C1 segment of cervical spinal cord (tissue), 14 donors: ENCODE measurements around the gene GPR146.
"Not testable (repeated sequence)": the region's sequence is repeated elsewhere in the genome, so short reads cannot be mapped to it uniquely, and the experiment has no call there.

Experiments
- DNase-seq, 14 donors: peaks; one replicate each; lab custom pipeline; 2025; lab: John Stamatoyannopoulos, UW

GPR146 gene

DNA sequence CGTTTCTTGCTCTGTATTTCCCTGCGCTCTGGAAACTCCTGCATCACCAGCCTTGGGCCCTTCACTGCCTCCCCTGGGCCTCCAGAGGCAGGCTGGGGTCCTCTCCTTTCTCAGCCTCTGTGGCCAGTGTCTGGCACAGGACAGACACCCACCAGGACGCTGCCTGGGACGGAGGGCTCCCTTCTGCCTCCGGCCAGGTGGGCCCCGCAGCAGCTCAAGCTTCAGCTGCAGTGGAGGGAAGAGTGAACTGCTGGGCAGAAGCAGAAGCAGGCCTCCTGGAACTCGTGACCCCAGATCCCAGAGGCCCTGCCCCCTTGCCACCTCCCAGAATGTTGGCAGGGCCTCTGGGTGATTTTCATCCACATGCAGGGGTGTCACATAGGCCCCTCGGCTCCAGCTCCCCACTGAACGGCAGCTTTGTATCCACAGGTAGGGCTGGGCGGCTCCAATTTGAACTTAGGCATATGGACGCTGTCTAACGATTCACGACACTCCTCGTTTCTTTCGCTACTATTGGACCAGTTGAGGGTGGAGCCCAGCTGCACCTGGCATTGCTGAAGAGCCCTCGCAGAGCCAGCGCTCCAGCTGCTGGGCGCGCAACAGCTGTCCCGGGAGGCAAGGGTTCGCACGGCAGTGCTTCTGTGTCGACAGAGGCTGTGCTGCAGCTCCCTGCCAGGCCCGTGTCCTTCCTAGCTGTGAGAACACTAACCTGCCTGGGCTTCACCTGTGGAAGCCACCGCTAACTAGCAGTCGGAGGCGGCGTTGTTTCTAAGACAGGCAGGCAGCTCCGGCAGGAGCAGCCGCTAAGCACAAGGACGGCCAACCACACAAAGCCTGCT lies 18.4 kb upstream of the GPR146 start:
- DNase-seq, result peak in 1 of 14 donors; percentile 24

DNA sequence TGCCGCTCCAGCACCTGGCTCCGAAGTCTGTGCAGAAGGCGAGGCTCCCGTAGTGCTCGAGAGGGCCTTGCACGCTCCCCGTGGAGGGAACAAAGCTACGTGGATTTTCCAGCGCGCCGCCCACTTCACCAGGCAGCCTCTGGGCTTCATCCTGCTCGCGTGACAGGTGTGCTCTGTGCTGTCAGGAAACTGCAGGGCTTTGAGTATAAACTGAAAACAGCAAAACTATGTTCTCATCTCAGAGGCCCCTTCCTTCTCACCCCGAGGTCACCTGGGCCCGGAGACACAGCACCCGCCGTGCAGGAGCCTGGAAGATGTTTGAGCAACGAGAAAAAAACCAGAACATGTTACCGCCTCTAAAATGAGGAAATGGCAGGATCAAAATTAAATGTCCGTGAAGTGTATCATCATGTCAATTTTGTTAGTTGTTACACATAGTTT lies 17.6 kb upstream of the GPR146 start:
- no peak for DNase-seq

DNA sequence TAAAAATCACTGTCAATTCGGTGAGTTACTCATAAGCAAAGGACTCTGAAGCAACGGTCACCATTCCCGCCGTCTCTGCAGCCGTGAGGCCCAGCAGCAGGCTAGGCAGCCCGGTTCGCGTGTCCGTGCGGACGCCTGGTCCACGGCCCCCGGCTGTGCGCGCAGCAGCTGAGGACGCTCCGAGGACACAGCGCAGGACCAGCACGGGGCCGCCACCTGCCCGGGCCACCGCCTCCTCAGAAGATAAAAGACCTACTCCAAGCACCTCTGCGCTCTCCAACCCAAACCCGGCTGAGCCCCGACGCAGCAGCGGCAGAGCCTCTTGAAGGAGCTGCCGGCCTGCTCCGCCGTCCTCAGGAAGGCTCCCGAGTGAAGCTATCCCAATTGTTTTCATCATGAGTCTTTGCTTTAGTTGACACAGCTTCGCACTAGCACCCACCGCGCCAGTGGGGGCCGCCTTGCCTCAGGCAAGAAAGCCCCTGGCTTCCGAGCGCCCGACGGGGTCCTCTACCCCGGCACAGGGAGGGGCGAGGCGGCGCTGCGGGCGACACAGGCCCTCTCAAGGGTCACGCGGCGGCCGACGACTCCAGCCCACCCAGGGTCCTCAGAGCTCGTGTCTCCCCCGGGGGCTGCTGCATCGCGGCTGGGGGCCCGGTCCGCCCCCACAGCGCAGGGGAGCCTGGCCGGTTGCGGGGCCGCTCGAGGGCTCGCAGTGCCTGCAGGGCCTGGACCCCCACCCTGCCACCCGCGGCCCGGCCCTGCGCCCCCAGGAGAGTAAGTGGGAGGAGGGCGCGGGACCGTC lies 16.9 kb upstream of the GPR146 start:
- DNase-seq, result peak in 8 of 14 donors; percentile 27 to 57 (median 47)

DNA sequence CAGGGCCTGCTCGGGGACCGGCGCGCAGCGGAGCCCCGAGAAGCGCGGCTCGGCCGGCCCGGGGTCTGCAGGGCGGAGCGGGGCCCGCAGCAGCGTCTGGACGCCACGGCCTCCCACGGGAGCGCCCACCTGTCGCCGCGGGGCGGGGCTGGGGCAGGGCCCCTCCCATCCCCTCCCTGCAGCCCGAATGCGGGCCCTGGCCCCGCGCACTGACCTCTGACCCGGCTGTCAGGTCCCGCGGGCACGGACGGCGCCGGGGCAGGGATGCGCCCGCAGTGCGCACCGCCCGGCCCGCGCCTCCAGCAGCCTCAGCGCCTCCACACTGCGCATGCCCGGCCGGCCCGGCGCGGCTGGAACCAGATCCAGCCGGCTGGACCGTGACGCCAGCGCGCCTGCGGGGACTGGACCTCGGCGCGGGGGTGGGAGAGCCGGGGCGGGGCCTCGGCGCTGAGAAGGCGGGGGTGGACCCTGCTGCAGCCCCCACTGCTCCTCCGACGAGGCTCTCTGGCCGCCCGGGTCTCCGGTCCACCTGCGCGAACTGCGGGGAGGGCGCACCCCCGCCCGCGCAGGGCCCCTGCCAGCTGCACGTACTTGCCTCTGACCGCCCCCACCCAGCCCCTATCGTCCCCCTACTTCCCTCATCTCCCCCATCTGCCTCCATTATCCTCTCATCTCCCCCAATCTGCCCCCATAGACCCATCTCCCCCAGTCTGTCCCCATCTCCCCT lies 16.1 kb upstream of the GPR146 start:
- peak in 13 of 14 donors; percentile 62 to 93 (median 82) for DNase-seq

DNA sequence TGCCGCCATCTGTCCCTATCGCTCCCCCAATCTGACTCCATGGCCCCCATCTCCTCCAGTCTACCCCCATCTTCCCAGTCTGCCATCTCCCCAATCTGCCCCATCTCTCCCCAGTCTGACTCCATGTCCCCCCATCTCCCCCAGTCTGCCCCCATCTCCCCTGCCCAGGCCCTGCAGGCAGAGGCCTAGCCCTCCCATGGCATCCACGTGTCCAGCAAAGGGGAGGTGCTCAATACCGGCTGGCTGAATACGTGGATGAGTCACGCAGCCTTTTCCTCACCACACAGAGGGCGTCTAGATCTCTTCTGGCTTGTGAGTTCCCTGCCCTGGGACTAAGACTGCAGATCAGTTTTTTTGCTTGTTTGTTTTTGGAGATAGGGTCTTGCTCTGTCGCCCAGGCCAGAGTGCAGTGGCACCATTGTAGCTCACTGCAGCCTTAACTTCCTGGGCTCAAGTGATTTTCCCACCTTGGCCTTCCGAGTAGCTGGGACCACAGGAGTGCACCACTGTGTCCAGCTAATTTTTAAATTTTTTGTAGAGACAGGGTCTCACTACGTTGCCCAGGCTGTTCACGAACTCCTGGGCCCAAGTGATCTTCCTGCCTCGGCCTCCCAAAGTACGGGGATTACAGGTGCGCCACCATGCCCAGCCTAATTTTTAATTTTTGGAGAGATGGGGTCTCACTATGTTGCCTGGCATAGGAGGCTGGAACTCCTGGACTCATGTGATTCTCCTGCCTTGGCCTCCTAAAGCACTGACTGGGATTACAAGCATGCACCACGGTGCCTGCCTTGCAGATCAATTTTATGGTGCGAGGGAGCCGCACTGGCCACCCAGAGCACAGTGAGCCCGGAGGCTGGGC lies 15.3 kb upstream of the GPR146 start:
- DNase-seq, result peak in 12 of 14 donors; percentile 46 to 84 (median 60)

DNA sequence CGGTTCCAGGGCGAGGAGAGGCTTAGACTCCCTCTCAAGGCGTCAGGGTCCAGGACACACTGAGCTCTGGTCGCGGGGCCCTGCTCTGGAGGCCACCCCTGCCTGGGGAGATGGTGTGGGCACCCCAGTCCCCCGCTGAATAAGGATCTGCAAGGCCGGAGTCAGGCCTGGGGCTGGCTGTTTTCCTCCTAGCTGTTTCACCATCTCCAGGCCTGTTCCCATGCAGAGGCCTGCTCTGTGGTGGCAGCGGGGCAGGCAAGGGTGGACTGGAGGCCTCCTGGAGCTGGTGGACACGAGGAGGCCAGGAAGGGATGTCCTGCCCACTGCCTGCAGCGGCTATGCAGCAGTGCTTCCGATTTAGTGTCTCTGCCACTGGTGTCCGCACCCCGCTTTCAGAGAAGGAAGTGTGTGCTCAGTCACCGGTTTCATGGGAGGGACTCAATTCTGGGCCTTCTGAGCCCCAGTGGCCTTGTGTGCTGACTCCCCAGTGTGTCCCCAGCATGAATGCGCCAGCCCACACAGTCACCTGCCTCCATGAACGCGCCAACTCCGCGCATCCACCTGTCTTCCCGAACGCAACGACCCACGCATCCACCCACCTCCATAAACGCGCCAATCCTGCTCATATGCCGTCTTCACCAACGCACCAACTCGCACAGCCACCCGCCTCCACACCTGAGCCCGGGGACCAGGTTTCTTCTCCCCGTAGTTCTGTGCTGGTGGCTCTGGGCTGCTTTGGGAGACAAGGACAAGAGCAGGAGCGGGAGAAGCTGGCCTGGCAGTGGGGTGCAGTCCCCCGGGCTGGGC lies 14.5 kb upstream of the GPR146 start:
- no peak for DNase-seq

DNA sequence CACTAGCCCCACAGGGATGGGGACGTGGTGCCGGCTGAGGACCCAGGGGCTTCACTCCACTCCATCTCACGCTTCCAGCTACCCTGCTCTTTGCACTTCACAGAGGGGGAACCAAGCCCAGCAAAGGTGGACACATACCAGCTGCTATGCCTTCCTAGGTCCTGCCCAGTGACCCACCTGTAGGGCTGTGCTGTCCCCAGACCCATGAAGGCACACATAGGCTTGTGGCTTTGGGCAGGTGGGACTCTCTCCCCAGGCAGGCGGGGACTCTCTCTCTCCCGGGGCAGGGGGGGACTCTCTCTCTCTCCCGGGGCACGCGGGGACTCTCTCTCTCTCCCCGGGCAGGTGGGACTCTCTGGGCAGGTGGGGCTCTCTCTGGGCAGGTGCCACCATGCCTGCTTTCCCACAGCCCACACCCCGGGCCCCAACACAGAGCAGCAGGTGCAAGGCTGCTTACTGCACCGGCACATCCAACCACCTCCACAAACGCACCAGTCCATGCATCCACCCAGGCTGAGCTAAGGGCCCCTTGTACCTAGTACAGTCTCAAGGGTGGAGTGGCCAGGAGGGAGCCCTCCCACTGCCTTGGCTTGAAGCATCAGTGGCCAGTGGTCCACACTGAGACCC lies 13.8 kb upstream of the GPR146 start:
- no peak for DNase-seq

DNA sequence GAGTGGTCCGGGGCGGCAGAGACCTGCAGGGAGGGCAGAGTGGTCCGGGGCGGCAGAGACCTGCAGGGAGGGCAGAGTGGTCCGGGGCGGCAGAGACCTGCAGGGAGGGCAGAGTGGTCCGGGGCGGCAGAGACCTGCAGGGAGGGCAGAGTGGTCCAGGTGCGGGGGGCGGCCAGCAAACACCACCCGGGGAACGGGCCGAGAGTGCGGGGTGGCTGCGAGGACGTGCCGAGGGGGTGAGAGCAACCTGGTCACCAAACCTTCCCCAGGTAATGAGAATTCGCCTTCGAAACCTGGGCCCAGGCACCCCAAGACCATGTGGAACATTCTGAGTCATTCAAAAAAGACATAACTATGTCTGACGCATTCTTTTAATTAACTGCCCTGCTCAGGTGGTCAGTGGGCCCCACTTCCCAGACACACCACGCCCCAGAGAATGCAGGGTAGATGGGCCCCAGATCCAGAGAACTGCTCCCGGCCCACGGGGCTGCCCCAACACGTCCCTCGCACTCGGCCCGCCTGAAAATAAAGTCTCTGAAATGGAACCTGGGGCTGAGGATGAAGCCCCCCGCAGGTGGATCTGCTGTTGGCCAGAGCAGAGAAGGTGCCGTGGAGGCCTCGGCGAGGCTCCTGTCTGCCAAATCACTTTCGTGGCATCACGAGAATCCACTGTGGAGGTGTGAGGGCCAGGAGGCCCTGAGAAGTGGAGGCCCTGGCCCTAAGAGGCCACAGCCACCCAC lies 12.5 kb upstream of the GPR146 start:
- no peak for DNase-seq

DNA sequence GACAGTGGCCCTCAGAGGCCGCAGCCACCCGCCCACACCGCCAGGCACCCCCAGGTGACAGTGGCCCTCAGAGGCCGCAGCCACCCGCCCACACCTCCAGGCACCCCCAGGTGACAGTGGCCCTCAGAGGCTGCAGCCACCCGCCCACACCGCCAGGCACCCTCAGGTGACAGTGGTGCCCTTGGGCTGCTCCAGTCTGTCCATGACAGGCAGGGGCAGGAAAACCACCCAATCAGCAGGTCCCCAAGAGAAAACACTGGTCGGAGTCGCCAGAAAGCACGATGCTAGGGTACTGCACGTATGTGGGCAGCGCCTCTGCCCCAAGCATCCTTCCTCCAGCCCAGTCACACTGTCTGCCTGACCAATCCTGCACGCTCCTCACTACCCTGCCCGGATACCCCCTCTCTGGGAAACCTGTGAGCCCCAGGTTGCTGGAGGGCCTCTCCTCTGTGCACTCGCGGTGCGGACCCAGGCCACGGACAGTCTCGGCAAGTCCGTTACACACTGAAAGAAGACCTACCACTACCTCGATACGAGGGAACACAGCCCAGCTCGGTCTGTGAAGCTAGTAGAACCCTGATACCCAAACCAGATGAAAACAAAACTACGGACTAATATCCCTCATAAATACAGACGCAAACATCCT lies 11.7 kb upstream of the GPR146 start:
- no peak for DNase-seq

DNA sequence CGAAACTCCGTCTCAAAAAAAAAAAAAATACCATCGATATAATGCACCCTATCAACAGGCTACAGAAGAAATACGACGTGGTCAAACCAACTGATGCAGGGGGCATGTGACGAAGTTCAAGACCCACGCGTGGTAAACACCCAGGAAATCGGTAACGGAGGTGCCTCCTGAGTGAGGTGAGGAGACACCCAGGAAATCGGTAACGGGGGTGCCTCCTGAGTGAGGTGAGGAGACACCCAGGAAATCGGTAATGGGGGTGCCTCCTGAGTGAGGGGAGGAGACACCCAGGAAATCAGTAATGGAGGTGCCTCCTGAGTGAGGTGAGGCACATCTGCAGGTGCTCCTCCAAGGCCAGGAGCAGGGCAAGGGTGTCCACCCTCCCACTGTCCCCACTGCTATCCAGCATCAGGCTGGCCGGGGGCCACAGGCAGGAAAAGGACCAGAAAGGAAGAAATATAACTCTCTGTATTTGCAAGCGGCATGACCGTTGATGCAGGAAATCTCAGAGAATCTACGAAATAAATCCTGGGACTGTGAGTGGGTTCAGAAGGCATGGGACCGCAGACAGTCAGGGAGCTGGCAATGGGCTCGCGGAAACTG lies 10.7 kb upstream of the GPR146 start:
- DNase-seq, result no peak

DNA sequence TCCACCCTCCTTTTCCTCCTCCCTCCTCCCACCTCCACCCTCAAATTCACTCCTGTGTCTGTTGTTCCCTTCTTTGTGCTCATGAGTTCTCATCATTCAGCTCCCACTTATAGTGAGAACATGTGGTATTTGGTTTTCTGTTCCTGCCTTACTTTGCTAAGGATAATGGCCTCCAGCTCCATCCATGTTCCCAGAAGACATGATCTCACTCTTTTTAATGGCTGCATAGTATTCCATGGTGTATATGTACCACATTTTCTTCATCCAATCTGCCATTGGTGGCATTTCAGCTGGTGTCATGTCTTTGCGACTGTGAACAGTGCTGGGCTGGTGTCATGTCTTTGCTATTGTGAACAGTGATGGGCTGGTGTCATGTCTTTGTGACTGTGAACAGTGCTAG lies 9.6 kb upstream of the GPR146 start:
- not testable (repeated sequence) for DNase-seq

DNA sequence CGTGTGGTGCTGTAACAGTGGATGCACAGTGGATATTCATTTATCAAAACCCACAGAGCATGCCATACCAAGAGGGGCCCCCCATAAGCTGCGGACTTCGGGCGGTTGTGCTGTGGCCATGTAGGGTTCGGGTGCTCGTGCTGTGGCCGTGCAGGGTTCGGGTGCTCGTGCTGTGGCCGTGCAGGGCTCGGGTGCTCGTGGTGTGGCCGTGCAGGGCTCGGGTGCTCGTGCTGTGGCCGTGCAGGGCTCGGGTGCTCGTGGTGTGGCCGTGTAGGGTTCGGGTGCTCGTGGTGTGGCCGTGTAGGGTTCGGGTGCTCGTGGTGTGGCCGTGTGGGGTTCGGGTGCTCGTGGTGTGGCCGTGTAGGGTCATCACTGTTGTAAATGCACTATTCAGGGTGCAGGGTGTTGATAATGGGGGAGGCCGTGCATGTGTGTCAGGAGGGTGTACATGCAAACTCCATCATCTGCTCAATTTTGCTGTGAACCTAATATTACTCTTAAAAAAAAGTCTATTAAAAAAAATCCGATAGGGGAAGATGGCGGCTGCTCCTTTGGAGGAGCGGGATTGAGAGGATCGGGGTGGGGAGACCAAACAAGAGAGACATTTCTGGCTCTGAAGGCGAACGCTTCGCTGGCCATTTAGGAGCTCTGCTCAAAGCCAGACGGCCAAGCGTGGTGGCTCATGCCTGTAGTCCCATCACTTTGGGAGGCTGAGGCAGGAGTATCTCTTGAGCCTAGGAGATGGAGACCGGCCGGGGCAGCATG lies 8.0 kb upstream of the GPR146 start:
- not testable (repeated sequence) for DNase-seq

DNA sequence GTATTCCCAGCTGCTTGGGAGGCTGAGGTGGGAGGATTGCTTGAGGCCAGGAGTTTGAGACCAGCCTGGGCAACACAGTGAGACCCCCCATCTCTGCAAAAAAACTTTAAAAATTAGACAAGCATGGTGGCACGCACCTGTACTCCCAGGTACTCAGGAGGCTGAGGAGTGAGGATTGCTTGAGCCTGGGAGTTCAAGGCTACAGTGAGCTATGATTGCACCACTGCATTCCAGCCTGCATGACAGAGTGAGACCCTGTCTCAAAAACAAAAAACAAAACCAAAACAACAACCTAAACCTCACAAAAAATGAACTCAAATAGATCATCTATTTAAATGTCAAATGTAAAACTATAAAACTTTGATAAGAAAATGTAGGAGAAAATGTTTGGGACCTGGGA lies 4.1 kb upstream of the GPR146 start:
- not testable (repeated sequence) for DNase-seq

DNA sequence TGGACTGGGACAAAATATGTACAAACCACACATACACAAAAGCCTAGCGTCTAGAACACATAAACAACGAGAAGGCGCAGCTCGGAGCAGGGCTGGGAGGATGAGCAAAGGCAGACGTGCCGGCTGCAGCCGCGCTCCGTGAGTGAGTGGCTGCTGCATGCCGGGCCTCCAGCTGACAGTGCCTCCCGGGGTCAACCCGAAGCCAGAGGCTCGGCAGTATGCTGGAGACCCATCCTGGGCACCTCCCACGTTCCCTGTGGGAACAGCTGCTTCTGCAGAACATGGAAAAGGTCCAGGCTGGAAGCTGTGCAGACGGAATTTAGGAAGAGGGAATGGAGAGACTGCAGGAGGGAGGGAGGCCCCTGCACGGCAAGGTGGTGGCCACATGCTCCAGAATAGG lies 3.6 kb upstream of the GPR146 start:
- peak in 1 of 14 donors; percentile 50 for DNase-seq

DNA sequence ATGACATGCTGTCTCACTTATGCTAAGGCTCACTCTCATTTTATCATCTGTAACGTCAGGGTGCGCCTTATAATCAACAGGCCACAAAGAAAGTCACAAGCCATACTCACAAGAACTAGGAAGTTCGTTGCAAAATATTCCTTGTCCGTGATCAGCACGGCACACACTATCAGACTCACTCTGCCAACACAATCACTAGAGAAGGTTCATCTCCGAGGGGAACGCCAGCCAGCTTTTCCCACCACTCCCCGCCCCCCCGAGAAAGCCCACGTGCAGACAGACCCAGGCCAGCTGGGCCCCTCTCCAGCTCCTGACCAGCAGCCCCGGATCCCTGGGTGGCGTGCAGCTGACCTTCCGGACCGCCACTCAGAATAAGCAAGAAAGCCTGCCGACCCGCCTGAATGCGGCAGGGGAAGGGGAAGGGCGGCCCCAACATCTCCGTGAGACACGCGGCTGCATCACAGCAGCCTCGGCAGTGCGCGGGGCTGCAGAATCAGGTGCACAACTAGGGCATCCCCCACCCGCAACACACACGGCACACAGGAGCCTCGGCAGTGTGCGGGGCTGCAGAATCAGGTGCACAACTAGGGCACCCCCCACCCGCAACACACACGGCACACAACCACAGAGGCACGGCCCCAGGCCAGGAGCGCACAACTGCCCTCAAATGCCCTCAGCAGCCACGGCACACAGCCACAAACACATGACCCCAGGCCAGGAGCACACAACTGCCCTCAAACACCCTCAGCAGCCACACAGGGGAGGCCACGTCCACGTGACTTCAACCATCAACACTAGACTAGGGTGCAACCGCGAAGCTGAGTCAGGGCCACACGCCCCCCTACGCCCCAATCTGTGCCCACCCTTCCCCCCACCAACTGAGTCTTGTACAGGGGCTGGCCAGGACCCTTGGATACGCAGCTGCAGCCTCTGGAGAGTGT lies 2.5 kb upstream of the GPR146 start:
- DNase-seq, result peak in 1 of 14 donors; percentile 48

DNA sequence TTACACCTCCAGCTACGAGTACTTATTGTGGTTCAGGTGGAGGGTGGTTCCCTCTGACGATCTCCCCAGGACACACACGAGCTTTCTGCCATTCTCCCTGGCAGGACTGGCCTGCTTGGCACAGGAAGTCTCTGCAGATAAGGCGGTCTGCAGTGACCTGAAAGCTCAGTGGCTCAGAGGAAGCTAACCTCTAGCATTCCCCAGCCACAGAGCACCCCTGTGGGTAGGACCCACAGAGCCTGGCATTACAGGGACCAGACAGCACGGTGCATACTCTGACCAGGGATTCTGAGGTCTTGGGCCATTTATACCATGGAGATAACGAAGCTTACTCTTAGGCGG lies 1.9 kb upstream of the GPR146 start:
- peak in 1 of 14 donors; percentile 33 for DNase-seq
